Adrenal gland (tissue), 5 donors: ENCODE results near the gene ARHGEF10L.

ENCODE experiments used
- POLR2A ChIP-seq, 2 donors: fragments of 450-650 bp; IDR thresholded peaks; one replicate each; pipeline ENCODE4 v1.6.1; 2017; ENCODE audit warnings: antibody characterized with exemption in 2 of 2, mild to moderate bottlenecking in 2 of 2, moderate library complexity in 1 of 2
- TF ChIP-seq, protein P1 (sequence below), 6 experiments: fragments of 450-650 bp in 4 of 6; fragments of 200-600 bp in 2 of 6; sonication (generic) in 1 of 6; IDR thresholded peaks; 1 replicate in 5 of 6; 2 replicates in 1 of 6; pipeline versions ENCODE4 v1.5.1 to v1.8.0; 2016 to 2021; ENCODE audit warnings: antibody characterized with exemption in 6 of 6, mild to moderate bottlenecking in 2 of 6, moderate library complexity in 1 of 6
- donor health status: DM: no; HTN: no; CAD: no.

DNA sequence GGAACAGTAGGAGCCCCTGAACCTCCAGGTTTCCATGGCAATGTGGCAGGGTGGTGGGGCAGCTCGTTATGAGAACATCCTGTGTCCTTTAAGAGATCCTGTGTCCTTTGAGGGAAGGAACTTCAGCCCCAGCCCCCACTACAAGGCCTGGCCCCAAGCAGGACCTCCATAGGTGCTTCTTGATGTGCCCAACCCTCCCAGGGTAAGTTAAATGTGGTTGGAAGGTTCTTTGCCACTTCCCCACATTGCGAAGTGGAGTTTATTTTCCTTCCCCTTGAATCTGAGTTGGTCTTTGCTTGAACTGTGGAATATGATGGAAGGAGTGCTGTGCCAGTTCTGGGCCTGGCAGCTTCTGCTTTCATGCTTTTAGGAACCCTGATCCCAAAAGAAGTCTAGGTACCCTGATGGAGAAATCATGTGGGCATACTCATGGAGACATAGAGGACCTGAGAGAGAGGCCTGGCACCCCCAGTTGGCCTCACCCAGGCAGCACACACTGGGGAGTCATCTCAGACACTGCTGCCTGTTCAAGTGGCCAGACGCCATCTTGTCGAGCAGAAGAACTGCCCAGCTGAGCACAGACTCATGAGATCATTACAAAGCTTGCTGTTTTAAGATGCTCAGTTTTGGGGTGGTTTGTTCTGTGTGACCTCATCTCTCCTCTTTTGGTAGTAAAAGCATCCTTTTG, 171.5 kb downstream of the ARHGEF10L start:
- TF ChIP-seq, protein P1, sequence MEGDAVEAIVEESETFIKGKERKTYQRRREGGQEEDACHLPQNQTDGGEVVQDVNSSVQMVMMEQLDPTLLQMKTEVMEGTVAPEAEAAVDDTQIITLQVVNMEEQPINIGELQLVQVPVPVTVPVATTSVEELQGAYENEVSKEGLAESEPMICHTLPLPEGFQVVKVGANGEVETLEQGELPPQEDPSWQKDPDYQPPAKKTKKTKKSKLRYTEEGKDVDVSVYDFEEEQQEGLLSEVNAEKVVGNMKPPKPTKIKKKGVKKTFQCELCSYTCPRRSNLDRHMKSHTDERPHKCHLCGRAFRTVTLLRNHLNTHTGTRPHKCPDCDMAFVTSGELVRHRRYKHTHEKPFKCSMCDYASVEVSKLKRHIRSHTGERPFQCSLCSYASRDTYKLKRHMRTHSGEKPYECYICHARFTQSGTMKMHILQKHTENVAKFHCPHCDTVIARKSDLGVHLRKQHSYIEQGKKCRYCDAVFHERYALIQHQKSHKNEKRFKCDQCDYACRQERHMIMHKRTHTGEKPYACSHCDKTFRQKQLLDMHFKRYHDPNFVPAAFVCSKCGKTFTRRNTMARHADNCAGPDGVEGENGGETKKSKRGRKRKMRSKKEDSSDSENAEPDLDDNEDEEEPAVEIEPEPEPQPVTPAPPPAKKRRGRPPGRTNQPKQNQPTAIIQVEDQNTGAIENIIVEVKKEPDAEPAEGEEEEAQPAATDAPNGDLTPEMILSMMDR (IDR thresholded peaks at IDR 0.05): no peak
- no peak for TF ChIP-seq POLR2A (IDR thresholded peaks at IDR 0.05)
